ENCODE measurements around the gene CPN2. TPM values are rescaled to one million over a fixed set of nuclear protein-coding genes. Genes with fewer than 3 reads are reported as not detected.

Gene CPN2
- total and polyA plus RNA-seq, 2 donors (not counting 3 experiments of a cell fraction or from before 2014, with no cell fraction given) = not detected

DNA sequence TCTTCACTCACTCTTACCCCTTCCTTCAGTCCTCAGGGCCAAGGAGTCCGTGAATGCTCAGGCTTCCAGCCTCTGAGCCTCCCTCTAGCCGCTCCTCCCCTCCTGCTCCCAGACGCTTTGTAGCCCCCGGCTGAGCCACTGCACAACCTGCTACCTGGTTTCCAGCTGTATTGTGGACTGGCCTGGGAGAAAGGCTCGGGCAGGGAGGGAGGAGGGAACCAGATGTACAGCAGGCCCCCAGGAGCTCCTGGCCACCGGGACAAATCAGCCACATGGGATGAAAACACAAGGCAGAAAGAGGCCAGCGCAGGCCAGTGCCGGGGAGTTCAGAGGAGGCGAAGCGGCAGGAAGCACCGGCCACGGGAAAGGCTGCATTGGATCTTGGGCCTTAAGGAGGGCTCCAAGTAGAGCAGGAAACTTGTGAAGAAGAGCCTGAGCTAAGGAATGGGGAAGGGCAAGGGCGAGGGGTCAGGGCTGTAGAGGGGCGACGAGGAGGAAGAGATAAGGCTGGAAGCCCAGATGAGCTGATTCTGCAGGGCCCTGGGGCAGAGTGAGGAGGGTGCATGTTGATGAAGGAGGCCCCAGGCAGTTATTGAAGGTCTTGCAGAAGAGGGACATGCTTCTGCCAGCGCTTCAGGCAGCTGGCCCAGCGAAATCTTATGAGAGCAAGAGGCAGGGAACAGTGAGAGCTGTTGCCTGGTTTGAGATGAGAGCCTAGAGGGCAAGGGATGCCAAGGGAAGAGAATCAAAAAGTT, 14.3 kb downstream of the CPN2 start:
- Histone ChIP-seq H3K27me3 (ENCODE audit: control insufficient read depth in 2 of 2, insufficient read depth in 2 of 2, low read length in 2 of 2) (peaks cover 0 to 15% of the 10 kb centered on the region in 2 experiments), H3K4me1 (ENCODE audit: control insufficient read depth, extremely low read depth, insufficient read depth, low read length) (peaks cover 5% of the 10 kb centered on the region), H3K4me3 (replicated peaks in 1 of 3; ENCODE audit: insufficient read depth in 1 of 3, low read depth in 1 of 3, low read length in 3 of 3) (no peak overlapping the region), H4K20me1 (replicated peaks; ENCODE audit: control insufficient read depth, extremely low read depth, insufficient read depth, low read length) (no peaks in the 10 kb centered on the region), H2AFZ (ENCODE audit: low read depth, low read length) (no peak overlapping the region), H3K27ac (ENCODE audit: insufficient read depth, low read depth, low read length) (no peak overlapping the region), H3K9me3 (replicated peaks; ENCODE audit: control insufficient read depth, insufficient read depth, low read length) (no peaks in the 10 kb centered on the region), H3K9ac (replicated peaks; ENCODE audit: extremely low read depth, insufficient read depth, low read length) (no peak overlapping the region), H3K9me1 (replicated peaks; ENCODE audit: control insufficient read depth, extremely low read depth, insufficient read depth, low read length) (no peaks in the 10 kb centered on the region), H3K79me2 (ENCODE audit: control insufficient read depth, insufficient read depth, low read length) (no peaks in the 10 kb centered on the region), H3K36me3 (ENCODE audit: control insufficient read depth in 2 of 2, extremely low read depth in 1 of 2, insufficient read depth in 2 of 2, low read length in 2 of 2) (no peaks in the 10 kb centered on the region), H3K4me2 (ENCODE audit: insufficient read depth, low read length) (no peak overlapping the region)
- BruUV-seq (replicated peaks) = no TSS peak
- intact Hi-C loops (cut with micrococcal nuclease) (no loop called here), dilution Hi-C loops (cut with MboI; ENCODE audit: extremely low pct_ligation_motif_present, low sequenced_read_pairs) (no loop called here)
- no peak for TF ChIP-seq FOS (IDR thresholded peaks at IDR 0.05; ENCODE audit: borderline replicate concordance, insufficient read depth, low read length)
- TF ChIP-seq, protein P1, sequence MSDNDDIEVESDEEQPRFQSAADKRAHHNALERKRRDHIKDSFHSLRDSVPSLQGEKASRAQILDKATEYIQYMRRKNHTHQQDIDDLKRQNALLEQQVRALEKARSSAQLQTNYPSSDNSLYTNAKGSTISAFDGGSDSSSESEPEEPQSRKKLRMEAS (IDR thresholded peaks at IDR 0.05; ENCODE audit: insufficient read depth, insufficient read length) = no peak
- no peak for TF ChIP-seq POLR2AphosphoS5 (IDR thresholded peaks at IDR 0.05; ENCODE audit: insufficient read depth, low read depth, low read length)
- TF ChIP-seq JUN (IDR thresholded peaks at IDR 0.05; ENCODE audit: borderline replicate concordance, insufficient read depth, insufficient read length, low read depth) = no peak
- no peak for TF ChIP-seq GATA2 (IDR thresholded peaks at IDR 0.05; ENCODE audit: insufficient read depth, insufficient read length, low read depth, low read length)
- TF ChIP-seq, protein P2, sequence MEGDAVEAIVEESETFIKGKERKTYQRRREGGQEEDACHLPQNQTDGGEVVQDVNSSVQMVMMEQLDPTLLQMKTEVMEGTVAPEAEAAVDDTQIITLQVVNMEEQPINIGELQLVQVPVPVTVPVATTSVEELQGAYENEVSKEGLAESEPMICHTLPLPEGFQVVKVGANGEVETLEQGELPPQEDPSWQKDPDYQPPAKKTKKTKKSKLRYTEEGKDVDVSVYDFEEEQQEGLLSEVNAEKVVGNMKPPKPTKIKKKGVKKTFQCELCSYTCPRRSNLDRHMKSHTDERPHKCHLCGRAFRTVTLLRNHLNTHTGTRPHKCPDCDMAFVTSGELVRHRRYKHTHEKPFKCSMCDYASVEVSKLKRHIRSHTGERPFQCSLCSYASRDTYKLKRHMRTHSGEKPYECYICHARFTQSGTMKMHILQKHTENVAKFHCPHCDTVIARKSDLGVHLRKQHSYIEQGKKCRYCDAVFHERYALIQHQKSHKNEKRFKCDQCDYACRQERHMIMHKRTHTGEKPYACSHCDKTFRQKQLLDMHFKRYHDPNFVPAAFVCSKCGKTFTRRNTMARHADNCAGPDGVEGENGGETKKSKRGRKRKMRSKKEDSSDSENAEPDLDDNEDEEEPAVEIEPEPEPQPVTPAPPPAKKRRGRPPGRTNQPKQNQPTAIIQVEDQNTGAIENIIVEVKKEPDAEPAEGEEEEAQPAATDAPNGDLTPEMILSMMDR (IDR thresholded peaks at IDR 0.05; ENCODE audit: extremely low read depth in 1 of 2, insufficient read depth in 1 of 2, low read depth in 1 of 2, low read length in 2 of 2) = no peak
- TF ChIP-seq MYC (IDR thresholded peaks at IDR 0.05; ENCODE audit: low read depth, low read length) = no peak
- TF ChIP-seq POLR2A (IDR thresholded peaks at IDR 0.05; ENCODE audit: low read depth, low read length) = no peak
- no peak for TF ChIP-seq EZH2 (IDR thresholded peaks at IDR 0.05; ENCODE audit: borderline replicate concordance, low read depth, low read length, severe bottlenecking)
- DNase-seq (ENCODE audit: low read depth, low spot score) (no peak), FAIRE-seq (no peak)
- ChIA-PET POLR2A (no interaction called here), CTCF (interaction anchor here (0.8 to 5.5 kb wide), 8 partner anchors 7 to 257 kb away, joined by 3 to 95 read pairs (median 4); partner anchors contain the start of gene GP5)

All from endothelial cell of umbilical vein (primary cell).